ENCODE results near the gene MYOM1.

MYOM1 gene

GRCh38 chr18:3093624-3094337 lies 126.0 kb downstream of the MYOM1 start:
- TF ChIP-seq ZFX (IDR thresholded peaks at IDR 0.05; ENCODE audit: borderline replicate concordance) (no peak), CTCF (IDR thresholded peaks at IDR 0.05) (no peak)
- peak overlapping the region; percentile 50 for H3K27ac ChIP-seq

- no peak overlapping the region for H3K27ac ChIP-seq
- TF ChIP-seq ZFX (IDR thresholded peaks at IDR 0.05; ENCODE audit: borderline replicate concordance), result no peak
- TF ChIP-seq CTCF (IDR thresholded peaks at IDR 0.05), result no peak
Measured at GRCh38 chr18:3092727-3093126, 127.0 kb downstream of the MYOM1 start.

GRCh38 chr18:3089579-3089978 lies 130.2 kb downstream of the MYOM1 start:
- TF ChIP-seq ZFX (IDR thresholded peaks at IDR 0.05; ENCODE audit: borderline replicate concordance), result no peak
- TF ChIP-seq CTCF (IDR thresholded peaks at IDR 0.05), result no peak
- no peak overlapping the region for H3K27ac ChIP-seq

GRCh38 chr18:3088449-3088848 lies 131.3 kb downstream of the MYOM1 start:
- no peak overlapping the region for H3K27ac ChIP-seq
- no peak for TF ChIP-seq ZFX (IDR thresholded peaks at IDR 0.05; ENCODE audit: borderline replicate concordance)
- TF ChIP-seq CTCF (IDR thresholded peaks at IDR 0.05), result no peak

- H3K27ac ChIP-seq, result no peak overlapping the region
- TF ChIP-seq ZFX (IDR thresholded peaks at IDR 0.05; ENCODE audit: borderline replicate concordance) (no peak), CTCF (IDR thresholded peaks at IDR 0.05) (no peak)
Measured at GRCh38 chr18:3086871-3087270, 132.9 kb downstream of the MYOM1 start.

- TF ChIP-seq ZFX (IDR thresholded peaks at IDR 0.05; ENCODE audit: borderline replicate concordance) (no peak), CTCF (IDR thresholded peaks at IDR 0.05) (no peak)
- no peak overlapping the region for H3K27ac ChIP-seq
Measured at GRCh38 chr18:3085612-3086011, 134.2 kb downstream of the MYOM1 start.

- no peak for TF ChIP-seq CTCF (IDR thresholded peaks at IDR 0.05)
- TF ChIP-seq ZFX (IDR thresholded peaks at IDR 0.05; ENCODE audit: borderline replicate concordance), result no peak
- no peak overlapping the region for H3K27ac ChIP-seq
Measured at GRCh38 chr18:3084206-3084605, 135.6 kb downstream of the MYOM1 start.
